HEK293 (cell line): ENCODE measurements around the gene ZNF48.

Source experiments
- CTCF ChIA-PET: fragments of 350-600 bp; formaldehyde crosslinking; extraction: SDS; loops from one replicate; lab custom pipeline; 2021; ENCODE audit warnings: antibody characterized with exemption; lab: Yijun Ruan, JAX
- POLR2A ChIA-PET: fragments of 300-600 bp; formaldehyde crosslinking; extraction: SDS; loops from one replicate; lab custom pipeline; 2020; ENCODE audit warnings: antibody characterized with exemption, inconsistent platforms; lab: Yijun Ruan, JAX
- H3K27ac ChIP-seq: fragments of 200-500 bp; sonication (Bioruptor generic); 2 replicates; pipeline ENCODE4 v1.5.1; 2014; ENCODE audit warnings: low read depth, low read length, control low read depth, inconsistent platforms; ENCODE audit errors: extremely low read depth
- H3K36me3 ChIP-seq, 2 experiments: fragments of 200-500 bp in 1 of 2; sonication (Bioruptor generic) in 1 of 2; 1 replicate in 1 of 2; 2 replicates in 1 of 2; pipeline ENCODE4 v1.5.1; 2014 to 2017; ENCODE audit warnings: inconsistent platforms in 2 of 2, low read length in 2 of 2; ENCODE audit not compliant: control insufficient read depth in 2 of 2, insufficient read depth in 1 of 2
- H3K4me1 ChIP-seq: fragments of 200-500 bp; sonication (Bioruptor generic); 2 replicates; pipeline ENCODE4 v1.5.1; 2014; ENCODE audit warnings: mild to moderate bottlenecking, low read length, inconsistent platforms; ENCODE audit not compliant: control insufficient read depth, insufficient read depth
- H3K4me3 ChIP-seq: 2 replicates; pipeline ENCODE4 v1.5.1; 2011; ENCODE audit warnings: low read depth, mild to moderate bottlenecking, control low read depth, low read length, moderate library complexity
- H3K9me3 ChIP-seq: fragments of 200-500 bp; sonication (Bioruptor generic); 2 replicates; pipeline ENCODE4 v1.5.1; 2014; ENCODE audit warnings: low read depth, low read length, inconsistent platforms; ENCODE audit not compliant: control insufficient read depth, insufficient read depth
- ZBTB21 ChIP-seq: fragments of 450-650 bp; formaldehyde crosslinking; IDR thresholded peaks from 2 replicates; pipeline ENCODE4 v1.5.1; 2017; ENCODE audit warnings: missing biosample characterization, missing genetic modification characterization
- ZBTB8A ChIP-seq: fragments of 450-650 bp; formaldehyde crosslinking; IDR thresholded peaks from 2 replicates; pipeline ENCODE4 v1.5.1; 2016; ENCODE audit warnings: missing biosample characterization, missing genetic modification characterization
- ZEB2 ChIP-seq: fragments of 450-650 bp; formaldehyde crosslinking; IDR thresholded peaks from 2 replicates; pipeline ENCODE4 v1.5.1; 2016; ENCODE audit warnings: missing biosample characterization, missing genetic modification characterization
- ZNF10 ChIP-seq: fragments of 450-650 bp; formaldehyde crosslinking; IDR thresholded peaks from 2 replicates; pipeline ENCODE4 v1.5.1; 2017; ENCODE audit warnings: missing biosample characterization, missing genetic modification characterization
- ZNF114 ChIP-seq: fragments of 450-650 bp; formaldehyde crosslinking; IDR thresholded peaks from 2 replicates; pipeline ENCODE4 v1.5.0; 2017; ENCODE audit warnings: missing biosample characterization, missing genetic modification characterization
- ZNF138 ChIP-seq: fragments of 450-650 bp; formaldehyde crosslinking; IDR thresholded peaks from 2 replicates; pipeline ENCODE4 v1.5.1; 2016; ENCODE audit warnings: missing biosample characterization, missing genetic modification characterization, borderline replicate concordance
- ZNF214 ChIP-seq: fragments of 450-650 bp; formaldehyde crosslinking; IDR thresholded peaks from 2 replicates; pipeline ENCODE4 v1.5.1; 2017; ENCODE audit warnings: missing biosample characterization, mild to moderate bottlenecking, missing genetic modification characterization, borderline replicate concordance
- ZNF223 ChIP-seq: fragments of 450-650 bp; formaldehyde crosslinking; IDR thresholded peaks from 2 replicates; pipeline ENCODE4 v1.5.1; 2016; ENCODE audit warnings: missing biosample characterization, missing genetic modification characterization
- ZNF239 ChIP-seq: fragments of 450-650 bp; formaldehyde crosslinking; IDR thresholded peaks from 2 replicates; pipeline ENCODE4 v1.5.1; 2016; ENCODE audit warnings: missing biosample characterization, missing genetic modification characterization
- ZNF274 ChIP-seq, 2 experiments: fragments of 200-500 bp in 1 of 2; fragments of 450-650 bp in 1 of 2; sonication (Bioruptor generic) in 1 of 2; formaldehyde crosslinking in 1 of 2; IDR thresholded peaks; 2 replicates each; pipeline versions ENCODE4 v1.5.1 to v1.6.1; 2014 to 2016; ENCODE audit warnings: borderline replicate concordance in 1 of 2, inconsistent platforms in 1 of 2, low read length in 1 of 2, missing biosample characterization in 1 of 2, missing genetic modification characterization in 1 of 2
- ZNF302 ChIP-seq: fragments of 450-650 bp; formaldehyde crosslinking; IDR thresholded peaks from 2 replicates; pipeline ENCODE4 v1.5.1; 2016; ENCODE audit warnings: missing biosample characterization, missing genetic modification characterization, low read depth
- ZNF324 ChIP-seq: fragments of 450-650 bp; formaldehyde crosslinking; IDR thresholded peaks from 2 replicates; pipeline ENCODE4 v1.5.1; 2016; ENCODE audit warnings: missing biosample characterization, missing genetic modification characterization
- ZNF335 ChIP-seq: fragments of 450-650 bp; formaldehyde crosslinking; conservative IDR thresholded peaks from 2 replicates; pipeline ENCODE4 v1.5.1; 2016; ENCODE audit warnings: missing biosample characterization, missing genetic modification characterization
- ZNF791 ChIP-seq: fragments of 450-650 bp; formaldehyde crosslinking; IDR thresholded peaks from 2 replicates; pipeline ENCODE4 v1.5.1; 2016; ENCODE audit warnings: missing biosample characterization, missing genetic modification characterization
- ZNF830 ChIP-seq: fragments of 450-650 bp; IDR thresholded peaks from 2 replicates; pipeline ENCODE4 v1.5.0; 2018; ENCODE audit warnings: missing biosample characterization, missing genetic modification characterization, low read depth, mild to moderate bottlenecking, moderate library complexity
- TF ChIP-seq, protein P1 (sequence below): fragments of 450-650 bp; formaldehyde crosslinking; IDR thresholded peaks from 2 replicates; pipeline ENCODE4 v1.5.1; 2016; ENCODE audit warnings: missing biosample characterization, missing genetic modification characterization
- TF ChIP-seq, protein P2 (sequence below): fragments of 450-650 bp; formaldehyde crosslinking; conservative IDR thresholded peaks from 2 replicates; pipeline ENCODE4 v1.5.1; 2016; ENCODE audit warnings: low read depth, missing biosample characterization, missing genetic modification characterization
- TF ChIP-seq, protein P3 (sequence below): fragments of 450-650 bp; formaldehyde crosslinking; IDR thresholded peaks from 2 replicates; pipeline ENCODE4 v1.5.1; 2016; ENCODE audit warnings: missing biosample characterization, missing genetic modification characterization
- TF ChIP-seq, protein P4 (sequence below): fragments of 450-650 bp; formaldehyde crosslinking; IDR thresholded peaks from 2 replicates; pipeline ENCODE4 v1.5.1; 2016; ENCODE audit warnings: missing biosample characterization, missing genetic modification characterization

Gene ZNF48

DNA sequence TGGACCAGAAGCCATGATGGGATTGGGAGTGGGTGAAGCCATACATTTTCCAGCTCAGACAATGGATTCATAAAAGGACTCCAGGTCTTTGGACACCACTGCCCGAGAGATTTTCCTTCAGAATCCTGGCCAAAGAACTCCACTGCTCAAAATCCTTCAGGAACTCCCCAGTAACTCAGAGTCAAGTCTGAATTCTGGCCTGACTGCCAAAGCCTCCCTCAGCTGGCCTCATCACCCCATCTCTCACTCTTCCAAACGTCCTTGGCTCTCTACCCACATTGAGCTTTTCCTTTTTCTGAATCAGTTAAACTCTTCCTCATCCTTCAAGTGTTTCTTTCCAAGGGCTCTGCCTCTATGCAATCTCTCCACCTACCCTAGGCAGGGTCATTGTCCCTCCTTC, 11.7 kb upstream of the ZNF48 start (continued):
- TF ChIP-seq ZNF274 (IDR thresholded peaks at IDR 0.05; ENCODE audit: low read length) (no peak), ZNF274 (tag by site-specific recombination; IDR thresholded peaks at IDR 0.05; ENCODE audit: borderline replicate concordance) (no peak), ZNF223 (no peak), ZNF791 (no peak), ZNF830 (tag by site-specific recombination) (no peak)
- TF ChIP-seq, protein P1, sequence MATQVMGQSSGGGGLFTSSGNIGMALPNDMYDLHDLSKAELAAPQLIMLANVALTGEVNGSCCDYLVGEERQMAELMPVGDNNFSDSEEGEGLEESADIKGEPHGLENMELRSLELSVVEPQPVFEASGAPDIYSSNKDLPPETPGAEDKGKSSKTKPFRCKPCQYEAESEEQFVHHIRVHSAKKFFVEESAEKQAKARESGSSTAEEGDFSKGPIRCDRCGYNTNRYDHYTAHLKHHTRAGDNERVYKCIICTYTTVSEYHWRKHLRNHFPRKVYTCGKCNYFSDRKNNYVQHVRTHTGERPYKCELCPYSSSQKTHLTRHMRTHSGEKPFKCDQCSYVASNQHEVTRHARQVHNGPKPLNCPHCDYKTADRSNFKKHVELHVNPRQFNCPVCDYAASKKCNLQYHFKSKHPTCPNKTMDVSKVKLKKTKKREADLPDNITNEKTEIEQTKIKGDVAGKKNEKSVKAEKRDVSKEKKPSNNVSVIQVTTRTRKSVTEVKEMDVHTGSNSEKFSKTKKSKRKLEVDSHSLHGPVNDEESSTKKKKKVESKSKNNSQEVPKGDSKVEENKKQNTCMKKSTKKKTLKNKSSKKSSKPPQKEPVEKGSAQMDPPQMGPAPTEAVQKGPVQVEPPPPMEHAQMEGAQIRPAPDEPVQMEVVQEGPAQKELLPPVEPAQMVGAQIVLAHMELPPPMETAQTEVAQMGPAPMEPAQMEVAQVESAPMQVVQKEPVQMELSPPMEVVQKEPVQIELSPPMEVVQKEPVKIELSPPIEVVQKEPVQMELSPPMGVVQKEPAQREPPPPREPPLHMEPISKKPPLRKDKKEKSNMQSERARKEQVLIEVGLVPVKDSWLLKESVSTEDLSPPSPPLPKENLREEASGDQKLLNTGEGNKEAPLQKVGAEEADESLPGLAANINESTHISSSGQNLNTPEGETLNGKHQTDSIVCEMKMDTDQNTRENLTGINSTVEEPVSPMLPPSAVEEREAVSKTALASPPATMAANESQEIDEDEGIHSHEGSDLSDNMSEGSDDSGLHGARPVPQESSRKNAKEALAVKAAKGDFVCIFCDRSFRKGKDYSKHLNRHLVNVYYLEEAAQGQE = no peak
- TF ChIP-seq, all 188 proteins: peak for 0

DNA sequence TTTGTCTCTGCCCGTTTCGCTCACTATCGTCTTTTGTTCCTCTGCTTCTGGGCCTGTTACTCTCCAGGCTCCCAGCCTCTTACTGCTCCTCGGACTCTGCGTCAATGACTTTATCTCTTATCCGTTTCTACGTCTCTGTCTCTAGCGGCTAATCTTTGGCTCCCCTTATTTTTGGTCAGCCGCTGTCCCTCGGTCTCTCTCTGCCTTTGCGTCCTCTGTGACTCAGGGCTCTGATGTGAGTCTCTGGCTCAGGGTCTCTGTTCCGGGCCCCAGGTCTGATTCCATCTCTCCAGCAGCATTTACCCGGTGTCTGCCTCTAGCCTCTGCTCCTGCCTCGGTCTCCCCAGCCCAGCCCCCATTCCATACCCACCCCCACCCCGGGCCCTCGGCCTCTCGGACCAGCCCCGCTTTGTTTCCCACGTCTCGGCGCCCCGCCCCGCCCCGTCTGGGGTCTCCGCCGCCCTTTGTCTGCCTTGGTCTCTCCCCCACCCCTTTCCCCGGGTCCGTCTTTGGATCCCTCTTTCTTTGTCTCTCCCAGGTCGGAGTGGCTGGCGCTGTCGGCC, 547 bp upstream of the ZNF48 start:
- peak overlapping the region; percentile 84 for H3K27ac ChIP-seq
- ChIA-PET CTCF (interaction anchor here (0.5 to 3.3 kb wide), 11 partner anchors 15 to 235 kb away, joined by 3 to 27 read pairs (median 4); partner anchors contain the start of genes DCTPP1, TBC1D10B and ZNF688), POLR2A (interaction anchor here (0.9 to 3.2 kb wide), 15 partner anchors 8 to 302 kb away, joined by 3 to 44 read pairs (median 6); partner anchors contain the start of genes CD2BP2, DCTPP1, SEPTIN1 and TBC1D10B)
- peaks cover 0 to 27% of the 10 kb centered on the region in 2 experiments; a peak in 2 of 3 replicates for H3K36me3 ChIP-seq
- peak overlapping the region; percentile 71 for H3K4me3 ChIP-seq
- peaks cover 14% of the 10 kb centered on the region for H3K4me1 ChIP-seq
- H3K9me3 ChIP-seq = no peaks in the 10 kb centered on the region
- TF ChIP-seq ZNF214 (tag by site-specific recombination) (no peak), ZBTB21 (no peak), ZNF335 (tag by site-specific recombination) (peak; percentile 53), ZBTB8A (tag by site-specific recombination) (peak; percentile 15; the same call in 1 of the 2 replicates), ZNF239 (tag by site-specific recombination) (no peak), ZNF114 (tag by site-specific recombination) (no peak), ZNF138 (tag by site-specific recombination) (no peak), ZNF10 (tag by site-specific recombination) (no peak), ZNF324 (tag by site-specific recombination) (no peak), ZEB2 (tag by site-specific recombination) (0 out of 2 replicates have a peak, but pooled peaks have one; percentile 66), ZNF302 (tag by site-specific recombination) (no peak)
- TF ChIP-seq, protein P2, sequence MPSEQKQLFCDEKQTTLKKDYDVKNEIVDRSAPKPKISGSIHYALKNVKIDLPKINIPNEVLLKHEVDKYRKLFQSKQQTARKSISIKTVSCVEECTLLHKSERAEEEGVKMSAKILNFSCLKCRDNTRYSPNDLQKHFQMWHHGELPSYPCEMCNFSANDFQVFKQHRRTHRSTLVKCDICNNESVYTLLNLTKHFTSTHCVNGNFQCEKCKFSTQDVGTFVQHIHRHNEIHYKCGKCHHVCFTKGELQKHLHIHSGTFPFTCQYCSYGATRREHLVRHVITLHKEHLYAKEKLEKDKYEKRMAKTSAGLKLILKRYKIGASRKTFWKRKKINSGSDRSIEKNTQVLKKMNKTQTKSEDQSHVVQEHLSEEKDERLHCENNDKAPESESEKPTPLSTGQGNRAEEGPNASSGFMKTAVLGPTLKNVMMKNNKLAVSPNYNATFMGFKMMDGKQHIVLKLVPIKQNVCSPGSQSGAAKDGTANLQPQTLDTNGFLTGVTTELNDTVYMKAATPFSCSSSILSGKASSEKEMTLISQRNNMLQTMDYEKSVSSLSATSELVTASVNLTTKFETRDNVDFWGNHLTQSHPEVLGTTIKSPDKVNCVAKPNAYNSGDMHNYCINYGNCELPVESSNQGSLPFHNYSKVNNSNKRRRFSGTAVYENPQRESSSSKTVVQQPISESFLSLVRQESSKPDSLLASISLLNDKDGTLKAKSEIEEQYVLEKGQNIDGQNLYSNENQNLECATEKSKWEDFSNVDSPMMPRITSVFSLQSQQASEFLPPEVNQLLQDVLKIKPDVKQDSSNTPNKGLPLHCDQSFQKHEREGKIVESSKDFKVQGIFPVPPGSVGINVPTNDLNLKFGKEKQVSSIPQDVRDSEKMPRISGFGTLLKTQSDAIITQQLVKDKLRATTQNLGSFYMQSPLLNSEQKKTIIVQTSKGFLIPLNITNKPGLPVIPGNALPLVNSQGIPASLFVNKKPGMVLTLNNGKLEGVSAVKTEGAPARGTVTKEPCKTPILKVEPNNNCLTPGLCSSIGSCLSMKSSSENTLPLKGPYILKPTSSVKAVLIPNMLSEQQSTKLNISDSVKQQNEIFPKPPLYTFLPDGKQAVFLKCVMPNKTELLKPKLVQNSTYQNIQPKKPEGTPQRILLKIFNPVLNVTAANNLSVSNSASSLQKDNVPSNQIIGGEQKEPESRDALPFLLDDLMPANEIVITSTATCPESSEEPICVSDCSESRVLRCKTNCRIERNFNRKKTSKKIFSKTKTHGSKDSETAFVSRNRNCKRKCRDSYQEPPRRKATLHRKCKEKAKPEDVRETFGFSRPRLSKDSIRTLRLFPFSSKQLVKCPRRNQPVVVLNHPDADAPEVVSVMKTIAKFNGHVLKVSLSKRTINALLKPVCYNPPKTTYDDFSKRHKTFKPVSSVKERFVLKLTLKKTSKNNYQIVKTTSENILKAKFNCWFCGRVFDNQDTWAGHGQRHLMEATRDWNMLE = no peak
- TF ChIP-seq, protein P3, sequence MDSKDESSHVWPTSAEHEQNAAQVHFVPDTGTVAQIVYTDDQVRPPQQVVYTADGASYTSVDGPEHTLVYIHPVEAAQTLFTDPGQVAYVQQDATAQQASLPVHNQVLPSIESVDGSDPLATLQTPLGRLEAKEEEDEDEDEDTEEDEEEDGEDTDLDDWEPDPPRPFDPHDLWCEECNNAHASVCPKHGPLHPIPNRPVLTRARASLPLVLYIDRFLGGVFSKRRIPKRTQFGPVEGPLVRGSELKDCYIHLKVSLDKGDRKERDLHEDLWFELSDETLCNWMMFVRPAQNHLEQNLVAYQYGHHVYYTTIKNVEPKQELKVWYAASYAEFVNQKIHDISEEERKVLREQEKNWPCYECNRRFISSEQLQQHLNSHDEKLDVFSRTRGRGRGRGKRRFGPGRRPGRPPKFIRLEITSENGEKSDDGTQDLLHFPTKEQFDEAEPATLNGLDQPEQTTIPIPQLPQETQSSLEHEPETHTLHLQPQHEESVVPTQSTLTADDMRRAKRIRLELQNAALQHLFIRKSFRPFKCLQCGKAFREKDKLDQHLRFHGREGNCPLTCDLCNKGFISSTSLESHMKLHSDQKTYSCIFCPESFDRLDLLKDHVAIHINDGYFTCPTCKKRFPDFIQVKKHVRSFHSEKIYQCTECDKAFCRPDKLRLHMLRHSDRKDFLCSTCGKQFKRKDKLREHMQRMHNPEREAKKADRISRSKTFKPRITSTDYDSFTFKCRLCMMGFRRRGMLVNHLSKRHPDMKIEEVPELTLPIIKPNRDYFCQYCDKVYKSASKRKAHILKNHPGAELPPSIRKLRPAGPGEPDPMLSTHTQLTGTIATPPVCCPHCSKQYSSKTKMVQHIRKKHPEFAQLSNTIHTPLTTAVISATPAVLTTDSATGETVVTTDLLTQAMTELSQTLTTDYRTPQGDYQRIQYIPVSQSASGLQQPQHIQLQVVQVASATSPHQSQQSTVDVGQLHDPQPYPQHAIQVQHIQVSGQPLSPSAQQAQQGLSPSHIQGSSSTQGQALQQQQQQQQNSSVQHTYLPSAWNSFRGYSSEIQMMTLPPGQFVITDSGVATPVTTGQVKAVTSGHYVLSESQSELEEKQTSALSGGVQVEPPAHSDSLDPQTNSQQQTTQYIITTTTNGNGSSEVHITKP (tag by site-specific recombination) = no peak
- TF ChIP-seq, protein P4, sequence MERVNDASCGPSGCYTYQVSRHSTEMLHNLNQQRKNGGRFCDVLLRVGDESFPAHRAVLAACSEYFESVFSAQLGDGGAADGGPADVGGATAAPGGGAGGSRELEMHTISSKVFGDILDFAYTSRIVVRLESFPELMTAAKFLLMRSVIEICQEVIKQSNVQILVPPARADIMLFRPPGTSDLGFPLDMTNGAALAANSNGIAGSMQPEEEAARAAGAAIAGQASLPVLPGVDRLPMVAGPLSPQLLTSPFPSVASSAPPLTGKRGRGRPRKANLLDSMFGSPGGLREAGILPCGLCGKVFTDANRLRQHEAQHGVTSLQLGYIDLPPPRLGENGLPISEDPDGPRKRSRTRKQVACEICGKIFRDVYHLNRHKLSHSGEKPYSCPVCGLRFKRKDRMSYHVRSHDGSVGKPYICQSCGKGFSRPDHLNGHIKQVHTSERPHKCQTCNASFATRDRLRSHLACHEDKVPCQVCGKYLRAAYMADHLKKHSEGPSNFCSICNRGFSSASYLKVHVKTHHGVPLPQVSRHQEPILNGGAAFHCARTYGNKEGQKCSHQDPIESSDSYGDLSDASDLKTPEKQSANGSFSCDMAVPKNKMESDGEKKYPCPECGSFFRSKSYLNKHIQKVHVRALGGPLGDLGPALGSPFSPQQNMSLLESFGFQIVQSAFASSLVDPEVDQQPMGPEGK (tag by site-specific recombination) = no peak
